PC-9 (cell line): ENCODE measurements around the gene FREM3. TPM values are rescaled to one million over a fixed set of nuclear protein-coding genes. Genes with fewer than 3 reads are reported as not detected.
A peak's percentile ranks its signal among the peaks of the same experiment; 100 is the strongest.

Experiments used
- BruUV-seq: library from RNA; stranded (reverse); fragments of 400-500 nt; replicated peaks from 2 replicates; lab custom pipeline; 2021; lab: Mats Ljungman, UMichigan
- CTCF ChIA-PET: fragments of 300-600 bp; sonication (Branson Sonifier 250); formaldehyde crosslinking; loops from one replicate; lab custom pipeline; 2022; ENCODE audit warnings: antibody characterized with exemption; lab: Charles Lee
- POLR2A ChIA-PET: fragments of 300-600 bp; sonication (Branson Sonifier 250); formaldehyde crosslinking; loops from one replicate; lab custom pipeline; 2022; ENCODE audit warnings: antibody characterized with exemption; ENCODE audit not compliant: unreplicated experiment; lab: Charles Lee
- DNase-seq, 2 experiments: peaks; one replicate each; pipeline versions ENCODE4 v3.0.0 to v3.0.0-alpha.2; 2015 to 2022; ENCODE audit warnings: mixed read lengths in 1 of 2
- H2AFZ ChIP-seq: fragments of 200-600 bp; sonication (generic); 2 replicates; pipeline ENCODE4 v1.8.1; 2017; ENCODE audit warnings: antibody characterized with exemption
- H3F3A ChIP-seq: fragments of 200-600 bp; sonication (generic); 2 replicates; pipeline ENCODE4 v1.8.1; 2017; ENCODE audit warnings: antibody characterized with exemption, mild to moderate bottlenecking, low read depth; ENCODE audit not compliant: insufficient read depth
- H3K27ac ChIP-seq: fragments of 200-600 bp; sonication (generic); 2 replicates; pipeline ENCODE4 v1.6.1; 2016; ENCODE audit warnings: mixed run types
- H3K27me3 ChIP-seq: fragments of 200-600 bp; sonication (generic); 2 replicates; pipeline ENCODE4 v1.6.1; 2016; ENCODE audit warnings: low read depth, mixed run types; ENCODE audit not compliant: insufficient read depth
- H3K36me3 ChIP-seq: fragments of 200-600 bp; sonication (generic); 2 replicates; pipeline ENCODE4 v1.6.1; 2016; ENCODE audit warnings: low read depth, mixed run types
- H3K4me1 ChIP-seq: fragments of 200-600 bp; sonication (generic); replicated peaks from 2 replicates; pipeline ENCODE4 v1.6.1; 2016; ENCODE audit warnings: mixed run types; ENCODE audit not compliant: insufficient read depth
- H3K4me2 ChIP-seq: fragments of 200-600 bp; sonication (generic); 2 replicates; pipeline ENCODE4 v1.6.1; 2017; ENCODE audit warnings: mixed run types
- H3K4me3 ChIP-seq: fragments of 200-600 bp; sonication (generic); 2 replicates; pipeline ENCODE4 v1.6.1; 2016; ENCODE audit warnings: mixed run types
- H3K79me2 ChIP-seq: fragments of 200-600 bp; sonication (generic); 2 replicates; pipeline ENCODE4 v1.6.1; 2017; ENCODE audit warnings: low read depth, mixed run types
- H3K9me2 ChIP-seq: fragments of 200-600 bp; sonication (generic); 2 replicates; pipeline ENCODE4 v1.8.1; 2017; ENCODE audit warnings: mild to moderate bottlenecking; ENCODE audit not compliant: insufficient read depth
- H3K9me3 ChIP-seq: fragments of 200-600 bp; sonication (generic); 2 replicates; pipeline ENCODE4 v1.8.1; 2016; ENCODE audit warnings: low read depth; ENCODE audit not compliant: insufficient read depth
- H4K20me1 ChIP-seq: fragments of 200-600 bp; sonication (generic); 2 replicates; pipeline ENCODE4 v1.8.1; 2017; ENCODE audit not compliant: insufficient read depth
- CTCF ChIP-seq: fragments of 200-600 bp; sonication (generic); conservative IDR thresholded peaks from 2 replicates; pipeline ENCODE4 v1.6.1; 2017; ENCODE audit warnings: mixed run types, antibody characterized with exemption, mild to moderate bottlenecking, moderate library complexity
- EZH2 ChIP-seq: fragments of 200-600 bp; sonication (generic); IDR thresholded peaks from 2 replicates; pipeline ENCODE4 v1.8.0; 2017; ENCODE audit warnings: antibody characterized with exemption, low read depth
- intact Hi-C: fragments of 100-400 bp; cut with micrococcal nuclease; formaldehyde crosslinking; loops from one replicate; pipeline ENCODE4 v1.10.0; 2022; ENCODE audit not compliant: unreplicated experiment
- total RNA-seq: library from RNA; stranded (reverse); gene quantifications from 2 replicates; pipeline ENCODE4 v1.2.3, GENCODE V29; 2021

Gene FREM3
- total RNA-seq, 1 experiment from 2014 or later: not detected

DNA sequence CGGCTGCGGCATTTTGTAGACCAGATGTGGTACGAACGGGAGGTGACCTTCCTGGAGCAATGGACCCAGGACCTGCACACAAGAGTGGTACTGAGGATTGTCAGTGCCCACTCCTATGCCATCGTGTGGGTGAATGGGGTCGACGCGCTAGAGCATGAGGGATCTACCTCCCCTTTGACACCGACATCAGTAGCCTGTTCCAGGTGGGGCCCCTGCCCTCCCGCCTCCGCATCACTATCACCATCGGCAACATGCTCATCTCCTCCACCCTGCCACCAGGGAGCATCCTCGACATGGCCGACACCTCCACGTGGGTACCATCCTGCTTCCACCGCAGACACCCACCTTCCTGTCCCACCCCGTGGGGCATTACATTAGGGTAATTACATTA, 140.7 kb downstream of the FREM3 start:
- H3K36me3 ChIP-seq: no peaks in the 10 kb centered on the region
- H3K27me3 ChIP-seq: no peaks in the 10 kb centered on the region
- no peaks in the 10 kb centered on the region for H3K79me2 ChIP-seq
- H3K4me3 ChIP-seq: no peak overlapping the region
- H3K27ac ChIP-seq: no peak overlapping the region
- peak overlapping the region; percentile 78; the same call in 1 of the 2 replicates for H2AFZ ChIP-seq
- H3K4me2 ChIP-seq: peak overlapping the region; percentile 65
- no peaks in the 10 kb centered on the region for H3K9me3 ChIP-seq
- H3F3A ChIP-seq: no peaks in the 10 kb centered on the region
- POLR2A ChIA-PET: no interaction called here
- no peaks in the 10 kb centered on the region for H3K4me1 ChIP-seq
- TF ChIP-seq CTCF (no peak), EZH2 (no peak)
- CTCF ChIA-PET: interaction anchor here (0.6 kb wide), 1 partner anchor 35 kb away, joined by 3 read pairs; no protein-coding TSS in a partner anchor
- intact Hi-C loops: loop anchor here (1.0 to 10.0 kb wide), 4 partner anchors 349 to 584 kb away; no protein-coding TSS in a partner anchor
- no peak for DNase-seq
- H3K9me2 ChIP-seq: no peaks in the 10 kb centered on the region
- no TSS peak for BruUV-seq
- no peaks in the 10 kb centered on the region for H4K20me1 ChIP-seq

GRCh38 chr4:143558823-143559756, 141.4 kb downstream of the FREM3 start:
- no peaks in the 10 kb centered on the region for H3K4me1 ChIP-seq
- H3K9me3 ChIP-seq: no peaks in the 10 kb centered on the region
- no TSS peak for BruUV-seq
- H3K9me2 ChIP-seq: no peaks in the 10 kb centered on the region
- peak overlapping the region; percentile 78 for H2AFZ ChIP-seq
- no peak overlapping the region for H3K27ac ChIP-seq
- peak overlapping the region; percentile 50; the same call in 1 of the 2 replicates for H3K4me3 ChIP-seq
- no peaks in the 10 kb centered on the region for H3K79me2 ChIP-seq
- H3K4me2 ChIP-seq: peak overlapping the region; percentile 65
- TF ChIP-seq EZH2 (no peak), CTCF (peak; percentile 66; the same call in 1 of the 2 replicates)
- H3F3A ChIP-seq: no peaks in the 10 kb centered on the region
- DNase-seq: peak; percentile 67 to 81
- no peaks in the 10 kb centered on the region for H3K36me3 ChIP-seq
- H3K27me3 ChIP-seq: no peaks in the 10 kb centered on the region
- intact Hi-C loops: loop anchor here (1.0 to 10.0 kb wide), 4 partner anchors 350 to 584 kb away; no protein-coding TSS in a partner anchor
- POLR2A ChIA-PET: interaction anchor here (0.6 kb wide), 3 partner anchors 36 to 1213 kb away, joined by 3 to 13 read pairs (median 4); no protein-coding TSS in a partner anchor
- CTCF ChIA-PET: interaction anchor here (0.6 to 0.8 kb wide), 4 partner anchors 34 to 741 kb away, joined by 3 to 4 read pairs (median 4); no protein-coding TSS in a partner anchor
- H4K20me1 ChIP-seq: no peaks in the 10 kb centered on the region

- Histone ChIP-seq H3K4me1 (no peaks in the 10 kb centered on the region), H3K9me3 (no peaks in the 10 kb centered on the region), H3F3A (no peaks in the 10 kb centered on the region), H3K4me2 (peak overlapping the region; percentile 65; the same call in 1 of the 2 replicates), H3K79me2 (no peaks in the 10 kb centered on the region), H3K27ac (no peak overlapping the region), H3K36me3 (no peaks in the 10 kb centered on the region), H3K9me2 (no peaks in the 10 kb centered on the region), H2AFZ (0 out of 2 replicates have a peak overlapping the region, but pooled peaks have one; percentile 78), H3K27me3 (no peaks in the 10 kb centered on the region), H4K20me1 (no peaks in the 10 kb centered on the region), H3K4me3 (no peak overlapping the region)
- ChIA-PET POLR2A (interaction anchor here (0.6 kb wide), 1 partner anchor 1212 kb away, joined by 13 read pairs; no protein-coding TSS in a partner anchor), CTCF (interaction anchor here (0.6 to 0.8 kb wide), 2 partner anchors 582 to 741 kb away, joined by 3 to 4 read pairs; no protein-coding TSS in a partner anchor)
- intact Hi-C loops: loop anchor here (2.0 to 10.0 kb wide), 2 partner anchors 351 to 353 kb away; no protein-coding TSS in a partner anchor
- DNase-seq: no peak
- TF ChIP-seq CTCF: no peak
- TF ChIP-seq EZH2: no peak
- no TSS peak for BruUV-seq
These were observed 142.2 kb downstream of the FREM3 start for GRCh38 chr4:143558286-143558685.
